ENCODE measurements around the gene PRRT2.
"Not testable (repeated sequence)": the region's sequence is repeated elsewhere in the genome, so short reads cannot be mapped to it uniquely, and the experiment has no call there.

PRRT2 gene

DNA sequence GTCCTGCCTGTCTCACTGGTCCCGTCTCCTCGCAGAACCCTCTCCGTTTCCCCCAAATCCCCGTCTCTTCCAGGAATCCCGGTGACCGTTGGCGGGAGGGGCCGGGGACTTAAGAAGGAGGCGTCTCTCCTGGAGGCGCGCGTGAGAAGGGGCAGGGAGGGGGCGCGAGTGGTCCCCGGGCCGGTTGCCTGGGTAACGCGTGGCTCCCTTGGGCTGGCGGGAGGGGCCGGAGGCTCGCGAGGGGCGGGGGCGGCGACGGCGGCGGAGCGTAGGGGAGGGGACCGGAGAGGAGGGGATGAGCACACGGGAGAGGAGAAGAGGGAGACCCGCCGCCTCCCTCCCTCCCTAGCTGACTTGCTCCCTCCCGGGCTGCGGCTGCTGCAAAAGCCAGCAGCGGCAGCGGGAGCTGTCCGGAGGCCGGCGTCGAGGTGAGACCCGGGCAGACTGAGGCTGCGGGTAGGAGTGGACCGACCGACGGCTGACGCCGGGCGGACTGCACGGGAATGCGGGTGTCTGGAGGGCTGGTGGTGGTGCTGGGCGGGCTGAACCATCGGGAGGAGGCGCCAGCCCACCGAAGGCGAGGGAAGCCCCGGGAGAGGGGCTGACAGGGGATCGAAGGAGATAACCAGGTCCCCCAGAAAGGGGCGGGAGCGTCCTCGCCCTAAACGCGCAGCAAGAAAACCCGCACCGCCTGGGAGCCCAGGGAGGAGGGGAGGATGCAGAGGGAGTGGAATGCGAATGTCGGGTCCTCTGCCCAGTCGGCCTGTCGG lies at the start of gene PRRT2:
TSS of gene PRRT2 (plus strand) at position 298 of the 770 bp plus-strand sequence. CDS start 862 bp downstream, outside the sequence.
- no peak for ATAC-seq

DNA sequence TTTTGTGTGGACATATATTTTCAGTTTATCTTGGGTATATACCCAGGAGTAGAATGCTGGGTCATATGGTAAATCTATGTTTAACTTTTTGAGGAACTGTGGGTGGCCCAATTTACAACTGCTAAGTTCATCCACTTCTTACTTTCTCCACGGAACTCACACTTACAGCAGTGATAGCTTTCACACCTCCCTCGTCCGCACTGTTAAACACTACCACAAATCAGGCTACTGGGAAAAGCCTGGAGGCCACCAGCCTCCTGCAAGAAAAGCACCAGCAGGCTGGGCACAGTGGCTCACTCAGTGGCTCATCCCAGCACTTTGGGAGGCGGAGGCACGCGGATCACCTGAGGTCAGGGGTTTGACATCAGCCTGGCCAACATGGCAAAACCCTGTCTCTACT lies 48.7 kb upstream of the PRRT2 start:
- no peak for ATAC-seq

DNA sequence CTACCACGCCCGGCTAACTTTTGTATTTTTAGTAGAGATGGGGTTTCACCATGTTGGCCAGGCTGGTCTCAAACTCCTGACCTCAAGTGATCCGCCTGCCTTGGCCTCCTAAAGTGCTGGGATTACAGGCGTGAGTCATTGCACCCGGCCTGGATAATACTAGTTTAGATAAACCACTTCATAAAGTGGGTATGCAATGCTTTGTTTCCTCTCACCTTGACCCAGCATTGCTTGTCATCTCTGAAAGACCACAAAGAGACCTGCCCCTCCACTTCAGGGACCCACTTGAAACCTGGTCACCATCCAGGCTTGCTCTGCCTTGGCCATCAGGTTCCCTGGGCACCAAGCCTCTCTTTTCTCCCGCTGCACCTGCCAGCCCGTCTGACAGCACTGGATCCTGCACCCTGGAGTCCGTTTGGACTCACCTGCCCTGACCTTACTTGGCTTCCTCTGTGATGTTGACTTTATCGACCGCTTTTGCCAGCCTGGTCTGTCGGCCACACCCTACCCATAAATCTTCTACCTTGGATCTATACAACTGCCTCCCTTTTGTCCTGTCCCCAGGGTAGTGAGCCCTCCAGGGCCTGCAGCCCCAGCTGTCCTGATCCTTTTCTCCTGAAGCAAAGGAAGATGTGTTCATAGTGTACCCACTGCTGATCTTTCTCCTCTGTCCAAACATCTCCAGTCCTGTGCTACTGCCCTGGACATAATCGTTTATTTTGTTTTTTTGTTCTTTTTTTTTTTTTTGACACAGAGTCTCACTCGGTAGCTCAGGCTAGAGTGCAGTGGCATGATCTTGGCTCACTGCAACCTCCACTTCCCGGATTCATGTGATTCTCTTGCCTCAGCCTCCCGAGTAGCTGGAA lies 46.6 kb upstream of the PRRT2 start:
- no peak for ATAC-seq

DNA sequence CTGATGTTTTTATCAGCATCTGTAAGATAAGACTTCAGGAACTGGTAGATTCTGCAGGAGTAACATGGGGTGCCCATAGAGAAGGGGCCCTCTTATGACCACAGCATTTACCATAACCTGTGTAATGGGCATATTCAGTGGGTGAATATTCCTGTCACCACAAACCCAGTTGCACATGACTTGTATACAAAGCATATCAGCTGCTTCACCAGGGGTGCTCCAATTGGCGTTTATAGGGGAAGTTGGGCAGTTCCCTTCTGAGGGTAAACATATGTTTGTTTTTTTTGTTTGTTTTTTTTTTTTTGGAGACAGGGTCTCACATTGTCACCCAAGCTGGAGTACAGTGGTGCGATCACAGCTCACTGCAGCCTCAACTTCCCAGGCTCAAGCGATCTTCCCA lies 45.4 kb upstream of the PRRT2 start:
- ATAC-seq, result no peak

DNA sequence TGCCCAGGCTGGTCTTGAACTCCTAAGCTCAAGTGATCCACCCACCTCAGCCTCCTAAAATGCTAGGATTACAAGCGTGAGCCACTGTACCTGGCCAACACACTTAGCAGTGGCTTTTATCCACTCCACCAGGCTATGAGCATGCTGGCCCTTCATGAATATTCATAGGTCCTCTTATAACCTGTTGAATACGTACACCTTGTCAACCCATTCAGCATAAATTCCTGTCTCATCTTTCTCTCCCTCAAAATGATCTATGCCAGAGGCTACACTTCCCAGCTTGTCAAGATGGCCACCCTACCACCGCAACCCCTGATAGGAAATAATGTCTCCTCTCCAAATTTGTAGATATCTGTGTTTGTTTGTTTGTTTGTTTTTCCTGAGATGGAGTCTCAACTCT lies 44.9 kb upstream of the PRRT2 start:
- no peak for ATAC-seq

DNA sequence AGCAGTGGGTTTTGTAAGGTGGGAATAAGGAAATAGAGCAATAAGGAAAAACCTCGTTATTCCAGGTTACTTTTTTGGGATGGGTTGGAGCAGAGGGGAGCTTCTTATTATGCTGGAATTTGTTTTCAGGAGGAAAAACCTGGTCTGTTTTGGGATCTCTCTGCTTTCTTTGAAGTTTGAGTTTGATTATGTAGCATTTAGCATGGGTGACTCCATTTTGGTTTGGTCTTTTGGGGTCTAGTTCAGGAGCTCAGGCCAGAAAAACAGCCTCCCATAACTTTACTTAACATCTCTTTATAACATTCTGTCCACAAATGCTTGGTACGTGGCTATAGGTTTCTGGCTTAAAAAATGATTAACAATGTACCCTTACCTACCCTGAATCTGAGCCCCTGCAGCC lies 42.5 kb upstream of the PRRT2 start:
- ATAC-seq, result no peak

DNA sequence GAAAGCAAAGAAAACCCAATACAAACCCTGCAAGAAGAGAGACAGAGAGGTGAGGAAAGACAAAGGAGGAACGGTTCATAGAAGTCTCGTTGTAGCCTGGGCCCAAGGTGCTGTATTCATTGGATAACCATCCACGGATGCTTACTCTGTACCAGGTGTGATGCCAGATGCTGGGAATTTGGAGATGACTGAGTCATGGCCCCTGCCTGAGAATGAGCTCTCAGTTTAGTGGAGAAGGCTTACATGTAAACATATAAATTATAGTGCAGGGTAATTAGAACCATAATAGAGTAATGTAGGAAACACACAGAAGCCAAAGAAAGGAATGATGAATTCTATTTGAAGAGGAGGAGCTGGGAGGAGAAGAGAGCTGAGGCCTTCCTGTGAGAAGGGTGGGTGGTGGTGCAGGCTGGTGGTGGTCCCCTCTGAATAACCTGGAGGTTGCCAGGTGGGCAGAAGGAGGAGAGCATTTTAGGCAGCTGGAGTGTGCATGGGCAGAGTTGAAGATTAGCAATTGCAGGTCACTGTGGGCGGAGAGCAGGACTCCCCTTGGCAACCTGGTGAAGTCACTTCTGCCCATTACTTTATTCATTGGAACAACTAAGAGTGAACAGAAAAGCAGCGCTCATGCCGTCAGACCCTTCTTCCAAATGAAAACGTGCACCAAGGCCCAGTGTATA lies 41.6 kb upstream of the PRRT2 start:
- ATAC-seq, result no peak

DNA sequence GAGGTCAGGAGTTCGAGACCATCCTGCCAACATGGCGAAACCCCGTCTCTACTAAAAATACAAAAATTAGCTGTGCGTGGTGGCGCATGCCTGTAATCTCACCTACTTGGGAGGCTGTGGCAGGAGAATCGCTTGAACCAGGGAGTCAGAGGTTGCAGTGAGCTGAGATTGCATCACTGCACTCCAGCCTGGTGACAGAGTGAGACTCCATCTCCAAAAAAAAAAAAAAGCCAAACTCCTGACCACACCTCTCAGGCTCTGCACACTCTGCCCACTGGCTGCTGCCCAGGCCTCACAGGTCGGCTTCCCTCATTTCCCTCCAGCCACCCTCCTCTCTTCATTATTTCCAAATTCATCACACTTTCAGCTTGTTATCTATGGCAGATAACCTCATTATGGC lies 39.7 kb upstream of the PRRT2 start:
- not testable (repeated sequence) for ATAC-seq

DNA sequence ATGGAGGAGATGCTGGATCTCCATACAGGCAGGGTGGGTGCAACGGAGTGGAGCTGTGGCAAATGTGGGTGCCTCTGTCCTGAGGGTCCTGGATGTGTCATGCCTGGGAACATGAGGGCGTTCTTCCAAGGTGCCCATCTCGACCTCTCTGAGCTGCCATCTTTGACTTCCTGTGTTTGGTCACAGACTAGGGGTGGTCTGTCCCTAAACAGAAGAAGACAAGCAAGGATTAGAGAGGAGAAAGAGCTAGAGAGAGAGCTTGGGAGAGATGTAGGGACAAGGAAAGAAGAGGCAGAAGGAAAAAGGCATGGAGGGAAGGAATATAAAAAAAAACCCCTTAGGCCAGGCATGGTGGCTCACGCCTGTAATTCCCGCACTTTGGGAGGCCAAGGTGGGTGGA lies 37.3 kb upstream of the PRRT2 start:
- no peak for ATAC-seq

DNA sequence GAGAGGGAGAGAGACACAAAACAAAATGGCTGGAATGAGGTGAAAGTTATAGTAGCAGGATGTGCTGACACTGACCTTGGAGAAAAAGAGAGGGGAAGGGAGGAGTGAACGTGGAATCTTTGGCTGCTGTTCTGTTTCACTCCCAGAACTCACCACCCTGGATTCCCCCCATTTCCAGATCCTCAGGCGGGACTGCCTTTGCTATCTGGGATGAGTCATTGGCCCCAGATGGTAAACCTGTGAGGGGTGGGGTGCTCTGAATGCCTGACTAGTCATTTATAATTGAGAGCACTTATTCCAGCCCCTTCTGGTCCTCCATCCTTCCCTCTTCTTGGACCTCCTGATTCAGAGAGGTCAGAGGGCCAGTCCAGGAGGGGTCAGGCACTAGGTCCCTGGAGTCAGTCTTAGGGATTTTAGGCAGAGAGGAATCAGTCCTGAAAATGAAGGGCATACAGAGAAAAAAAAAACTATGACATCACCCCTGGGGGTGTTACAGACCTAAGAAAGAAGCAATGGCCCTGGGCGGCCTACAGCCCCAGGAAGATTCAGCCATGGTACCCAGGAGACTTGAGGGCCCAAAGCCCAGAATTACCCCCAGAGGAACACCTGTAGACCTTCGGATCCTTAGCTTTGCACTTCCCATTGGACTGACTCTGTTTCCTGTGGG lies 36.1 kb upstream of the PRRT2 start:
- no peak for ATAC-seq

DNA sequence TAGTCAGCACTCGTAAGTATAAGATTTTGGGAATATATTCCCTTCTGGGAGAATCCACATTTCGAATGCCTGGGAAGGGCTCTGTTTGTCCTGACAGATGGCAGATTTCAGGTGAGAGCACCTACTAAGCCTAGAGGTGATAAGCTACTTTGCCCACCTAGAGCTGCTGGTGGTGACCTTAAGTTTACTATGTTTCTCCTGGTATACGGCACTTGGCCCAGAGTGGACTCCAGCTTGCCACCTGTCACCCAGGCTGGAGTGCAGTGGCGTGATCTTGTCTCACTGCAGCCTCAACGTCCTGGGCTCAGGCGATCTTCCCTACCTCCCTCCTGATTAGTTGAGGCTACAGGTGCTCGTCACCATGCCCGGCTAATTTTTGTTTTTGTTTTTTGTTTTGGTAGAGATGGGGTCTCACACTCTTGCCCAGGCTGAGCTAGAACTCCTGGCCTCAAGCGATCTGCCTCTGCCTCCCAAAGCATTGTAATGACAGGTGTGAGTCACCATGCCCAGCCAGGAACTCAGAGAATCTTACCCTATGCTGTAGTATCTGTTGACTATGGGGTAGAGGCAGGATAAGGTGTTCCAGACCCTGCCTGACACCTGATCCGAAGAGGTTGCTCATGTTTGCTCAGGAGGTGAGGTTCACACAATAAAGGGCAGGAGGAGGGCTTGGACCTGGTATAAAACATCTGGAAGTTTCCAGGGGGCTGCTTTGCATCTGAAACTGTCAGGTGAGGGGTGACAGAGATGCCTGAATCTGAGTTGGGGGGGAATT lies 34.2 kb upstream of the PRRT2 start, which contains the start of gene ZG16:
TSS of gene ZG16 (plus strand) at position 681 of the 775 bp plus-strand sequence. CDS start 1,011 bp downstream, outside the sequence.
- ATAC-seq, result no peak

DNA sequence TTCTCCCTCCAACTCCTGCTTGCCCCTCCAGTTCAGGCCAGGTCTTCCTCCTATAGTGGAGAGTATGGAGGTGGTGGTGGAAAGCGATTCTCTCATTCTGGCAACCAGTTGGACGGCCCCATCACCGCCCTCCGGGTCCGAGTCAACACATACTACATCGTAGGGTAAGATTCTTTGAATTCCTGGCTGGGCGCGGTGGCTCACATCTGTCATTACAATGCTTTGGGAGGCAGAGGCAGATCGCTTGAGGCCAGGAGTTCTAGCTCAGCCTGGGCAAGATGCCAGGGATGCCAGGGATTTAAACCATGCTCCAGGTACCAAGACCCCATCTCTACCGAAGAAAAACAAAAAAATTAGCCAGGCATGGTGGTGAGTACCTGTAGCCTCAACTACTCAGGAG lies 32.5 kb upstream of the PRRT2 start:
- no peak for ATAC-seq

DNA sequence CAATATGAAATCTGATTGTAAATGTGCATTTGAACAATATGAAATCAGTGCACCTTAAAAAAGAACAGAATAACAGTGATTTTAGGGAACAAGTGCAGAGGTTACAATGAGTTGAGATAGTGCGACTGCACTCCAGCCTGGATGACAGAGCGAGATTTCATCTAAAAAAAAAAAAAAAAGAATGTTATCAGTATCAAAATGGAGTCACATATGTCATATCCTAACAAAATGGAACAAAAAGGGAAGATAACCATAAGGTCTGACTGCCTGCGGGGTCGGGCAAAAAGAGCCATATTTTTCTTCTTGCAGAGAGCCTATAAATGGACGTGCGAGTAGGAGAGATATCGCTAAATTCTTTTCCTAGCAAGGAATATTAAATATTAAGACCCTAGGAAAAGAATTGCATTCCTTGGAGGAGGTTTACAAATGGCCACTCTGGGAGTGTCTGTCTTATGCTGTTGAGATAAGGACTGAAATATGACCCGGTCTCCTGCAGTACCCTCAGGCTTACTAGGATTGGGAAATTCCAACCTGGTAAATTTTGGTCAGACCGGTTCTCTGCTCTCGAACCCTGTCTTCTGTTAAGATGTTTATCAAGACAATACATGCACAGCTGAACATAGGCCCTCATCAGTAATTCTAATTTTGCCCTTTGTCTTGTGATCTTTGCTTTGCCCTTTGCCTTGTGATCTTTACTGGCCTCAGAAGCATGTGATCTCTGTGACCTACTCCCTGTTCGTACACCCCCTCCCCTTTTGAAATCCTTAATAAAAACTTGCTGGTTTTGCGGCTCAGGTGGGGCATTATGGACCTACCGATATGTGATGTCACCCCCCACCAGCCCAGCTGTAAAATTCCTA lies 28.7 kb upstream of the PRRT2 start:
- not testable (repeated sequence) for ATAC-seq

DNA sequence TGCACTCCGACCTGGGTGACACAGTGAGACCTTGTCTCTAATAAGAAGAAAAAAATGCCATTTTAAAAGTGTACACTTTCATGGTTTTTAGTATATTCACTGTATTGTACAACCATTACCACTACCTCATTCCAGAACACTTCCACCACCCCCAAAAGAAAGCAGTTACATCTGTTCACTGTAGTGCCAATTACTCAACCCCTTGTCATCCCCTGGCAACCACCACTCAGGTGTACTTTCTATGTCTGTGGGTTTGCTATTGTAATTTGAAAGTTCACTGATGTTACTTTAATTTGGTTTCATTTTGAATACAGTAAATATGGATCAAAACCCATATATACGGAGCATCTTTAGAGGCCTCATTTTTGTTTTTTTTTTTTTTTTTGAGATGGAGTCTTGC lies 27.8 kb upstream of the PRRT2 start:
- ATAC-seq, result peak; percentile 96 to 97

DNA sequence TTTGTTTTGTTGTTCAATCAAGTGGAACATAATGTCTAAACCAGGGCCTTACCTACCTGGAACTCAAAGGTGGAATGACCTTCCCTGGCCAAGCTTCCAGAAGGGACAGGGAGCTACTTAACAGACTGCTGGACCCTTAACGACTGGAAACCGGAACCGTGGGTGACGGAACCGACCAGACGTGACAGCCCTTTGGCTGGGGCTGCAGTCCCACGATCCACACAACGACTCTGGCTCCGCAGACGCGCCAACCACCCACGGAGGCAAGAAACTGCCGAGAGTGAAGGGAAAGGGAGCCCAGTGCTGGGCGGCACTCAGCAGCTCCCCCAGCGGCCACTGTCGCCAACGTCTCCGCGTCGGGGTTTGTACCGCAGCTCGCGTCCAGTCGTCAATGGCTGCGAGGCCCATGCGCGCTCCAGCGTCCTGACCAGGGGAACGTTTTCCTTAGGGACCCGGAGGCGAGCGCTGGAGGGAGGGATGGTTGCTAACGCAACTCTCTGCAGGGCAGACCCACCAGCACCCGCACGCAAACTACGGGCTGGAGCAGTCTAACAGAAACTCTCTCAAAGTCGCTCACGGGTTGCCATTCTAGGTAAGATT lies 27.0 kb upstream of the PRRT2 start:
- ATAC-seq, result peak; percentile 64 to 67

DNA sequence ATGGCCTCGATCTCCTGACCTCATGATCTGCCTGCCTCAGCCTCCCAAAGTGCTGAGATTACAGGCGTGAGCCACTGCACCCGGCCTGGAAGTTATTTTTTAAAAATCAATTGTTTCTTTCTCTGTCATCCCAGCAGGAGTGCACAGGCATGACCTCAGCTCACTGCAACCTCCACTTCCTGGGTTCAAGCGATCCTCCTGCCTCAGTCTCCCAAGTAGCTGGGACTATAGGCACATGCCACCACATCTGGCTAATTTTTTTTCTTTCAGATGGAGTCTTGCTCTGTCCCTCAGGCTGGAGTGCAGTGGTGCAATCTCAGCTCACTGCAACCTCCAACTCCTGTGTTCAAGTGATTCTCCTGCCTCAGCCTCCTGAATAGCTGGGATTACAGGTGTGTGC lies 24.8 kb upstream of the PRRT2 start:
- not testable (repeated sequence) for ATAC-seq

DNA sequence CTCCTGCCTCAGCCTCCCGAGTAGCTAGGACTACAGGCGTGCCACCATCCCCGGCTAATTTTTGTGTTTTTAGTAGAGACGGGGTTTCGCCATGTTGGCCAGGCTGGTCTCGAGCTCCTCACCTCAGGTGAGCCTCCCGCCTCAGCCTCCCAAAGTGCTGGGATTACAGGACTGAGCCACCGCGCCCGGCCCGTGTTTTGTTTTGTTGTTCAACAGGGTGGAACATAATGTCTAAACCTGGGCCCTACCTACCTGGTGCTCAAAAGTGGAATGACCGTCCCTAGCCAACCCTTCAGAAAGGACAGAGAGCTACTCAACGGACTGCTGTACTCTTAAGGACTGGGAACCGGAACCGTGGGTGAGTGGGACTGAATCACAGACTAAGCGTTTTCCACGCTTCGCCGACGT lies 22.2 kb upstream of the PRRT2 start:
- ATAC-seq, result no peak

DNA sequence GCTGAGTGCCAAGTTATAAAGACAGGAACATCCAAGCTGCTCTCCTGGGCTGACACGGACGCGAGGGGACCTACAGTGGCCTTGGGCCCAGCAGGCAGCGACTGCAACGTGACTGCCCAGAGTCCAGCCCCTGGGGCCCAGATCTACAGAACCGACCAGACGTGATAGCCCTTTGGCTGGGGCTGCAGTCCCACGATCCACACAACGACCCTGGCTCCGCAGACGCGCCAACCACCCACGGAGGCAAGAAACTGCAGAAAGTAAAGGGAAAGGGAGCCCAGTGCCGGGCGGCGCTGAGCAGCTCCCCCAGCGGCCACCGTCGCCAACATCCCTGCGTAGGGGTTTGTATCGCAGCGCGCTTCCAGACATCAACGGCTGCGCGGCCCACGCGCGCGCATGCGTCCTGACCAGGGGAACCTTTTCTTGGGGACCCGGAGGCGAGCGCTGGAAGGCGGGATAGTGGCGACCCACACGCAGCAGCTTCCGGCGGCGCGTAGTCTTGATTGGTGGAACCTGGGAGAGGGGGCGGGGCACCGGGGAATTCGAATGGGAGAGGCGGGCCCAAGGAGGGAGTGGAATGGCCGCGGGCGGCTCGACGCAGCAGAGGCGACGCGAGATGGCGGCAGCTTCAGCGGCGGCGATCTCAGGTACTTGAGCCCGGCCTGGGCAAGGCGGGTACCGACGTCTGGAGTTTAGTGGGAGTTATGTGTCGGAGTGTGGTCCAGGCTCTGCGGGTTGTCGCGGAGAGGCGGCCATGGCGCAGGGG lies 21.6 kb upstream of the PRRT2 start, which contains the start of gene KIF22:
TSS of gene KIF22 (plus strand) at position 569 of the 766 bp plus-strand sequence. CDS start at position 578, 9 bp downstream.
- peak; percentile 96 to 97 for ATAC-seq
